HG03066 (cell line): ENCODE results near the gene PCCA.

Source experiments
- ATAC-seq: cut with Tn5 transposase; IDR thresholded peaks from one replicate; pipeline ENCODE4 v1.9.1; 2021; ENCODE audit warnings: low read depth; ENCODE audit not compliant: unreplicated experiment

PCCA gene

DNA sequence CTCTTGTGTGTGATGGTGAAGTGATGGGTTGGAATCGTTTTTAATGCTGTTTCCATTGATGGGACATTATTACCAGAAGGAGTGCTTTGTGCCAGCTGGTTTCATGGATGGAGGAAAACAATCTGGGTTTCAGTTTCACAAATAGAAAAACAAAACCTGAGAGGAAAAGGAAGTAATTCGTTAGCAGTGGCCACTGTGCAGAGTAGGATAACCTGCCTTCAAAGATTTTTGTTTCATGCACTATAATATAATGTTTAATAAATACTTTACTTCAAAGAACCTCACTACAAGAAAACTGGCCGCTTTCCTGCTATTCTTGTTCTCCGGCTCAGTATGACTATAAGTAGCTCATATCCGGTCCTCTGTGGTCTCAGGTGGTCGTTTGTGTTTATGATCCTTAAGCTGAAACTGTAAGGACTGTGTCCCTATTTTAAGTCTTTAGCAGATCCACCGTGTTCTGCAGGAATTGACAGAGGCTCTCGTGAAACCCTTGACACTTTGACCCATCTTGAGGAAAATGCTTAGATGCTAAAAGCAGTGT, 395.0 kb downstream of the PCCA start:
- no peak for ATAC-seq

DNA sequence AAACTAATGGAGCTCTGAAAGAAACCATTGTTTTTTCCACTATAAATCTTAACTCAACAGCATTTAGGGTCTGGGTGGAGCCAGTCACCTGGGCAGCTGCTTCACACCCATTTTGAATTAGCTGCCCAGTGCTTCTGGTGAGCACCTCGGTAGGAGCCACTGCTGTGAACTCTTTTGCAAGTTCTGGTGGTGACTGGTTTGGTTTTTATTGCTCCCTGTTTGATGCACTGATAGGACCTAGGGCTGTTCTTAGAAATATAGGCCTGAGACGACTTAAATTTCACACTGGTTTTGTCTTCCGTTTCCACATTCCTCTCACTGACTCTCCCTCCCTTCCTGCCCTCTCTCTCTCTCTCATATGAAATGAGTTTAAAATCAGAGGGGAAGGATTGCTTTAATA, 395.8 kb downstream of the PCCA start:
- no peak for ATAC-seq

DNA sequence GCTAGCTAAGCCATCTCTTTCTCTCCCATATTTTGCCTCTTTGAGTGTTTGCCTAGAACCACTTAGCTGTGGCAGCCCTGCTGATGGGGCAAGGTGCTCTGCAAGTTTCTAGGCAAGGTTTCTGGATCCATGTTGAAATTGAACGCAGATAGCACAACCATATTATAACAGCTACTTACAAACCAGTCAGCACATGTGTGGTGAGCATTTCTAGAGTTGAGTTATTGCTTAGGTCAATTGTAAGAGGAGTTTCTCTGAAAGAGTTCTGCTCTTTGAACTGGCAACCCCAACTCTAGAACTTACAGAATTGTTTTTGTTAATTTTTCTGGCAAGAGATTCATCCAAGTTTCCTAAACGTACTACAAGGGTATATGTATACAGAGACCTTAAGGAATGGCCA, 396.4 kb downstream of the PCCA start:
- ATAC-seq, result no peak

DNA sequence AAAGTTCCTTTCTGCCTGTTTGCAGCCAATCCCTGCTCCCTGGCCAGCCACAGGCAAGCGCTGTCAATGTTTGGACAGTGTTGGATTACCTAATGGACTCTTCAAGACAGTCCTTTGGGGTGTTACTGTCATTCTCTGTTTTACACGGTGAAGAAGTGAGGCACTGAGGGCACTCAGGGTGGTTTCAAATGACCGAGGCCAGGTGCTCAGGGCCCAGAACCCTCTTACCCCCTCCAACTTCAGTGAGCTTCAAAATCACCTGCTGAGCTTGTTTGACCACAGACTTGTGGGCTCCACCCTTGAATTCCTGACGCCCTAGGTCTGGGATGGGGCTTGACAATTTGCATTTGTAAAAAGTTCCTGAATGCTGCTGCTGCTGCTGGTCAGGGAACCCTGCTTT, 401.8 kb downstream of the PCCA start:
- no peak for ATAC-seq

DNA sequence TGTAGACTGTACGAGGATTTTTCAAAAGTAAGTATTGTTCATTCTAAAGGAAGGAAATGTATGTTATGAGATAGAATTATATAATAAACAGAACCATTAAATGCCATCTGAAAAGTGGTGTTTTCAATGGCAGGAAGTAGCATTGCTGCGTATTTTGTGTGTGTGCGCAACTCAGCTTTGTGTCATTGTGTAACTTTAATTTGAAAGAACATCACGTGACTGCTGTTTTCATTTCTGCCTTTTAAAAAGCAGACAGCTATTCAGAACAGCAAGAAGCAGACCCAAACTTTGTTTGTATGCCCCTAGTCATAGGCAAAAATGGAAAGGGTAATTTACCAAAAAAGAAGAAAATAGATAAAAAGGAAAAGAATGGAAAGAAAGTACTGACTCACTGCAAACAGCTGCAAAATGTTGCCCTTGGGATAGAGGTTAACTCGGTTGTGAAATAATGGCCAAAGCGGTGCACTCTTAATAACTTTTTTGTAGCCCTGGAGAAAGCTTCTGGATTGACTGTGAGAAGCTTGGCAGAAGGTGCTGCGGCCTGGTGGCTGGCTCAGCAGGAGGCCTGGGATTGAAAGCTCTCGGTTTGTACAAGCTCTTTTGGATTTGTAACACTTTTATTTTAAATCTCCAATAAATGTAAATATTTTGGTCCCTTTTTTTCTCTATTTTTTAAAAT, 402.4 kb downstream of the PCCA start:
- ATAC-seq, result no peak

DNA sequence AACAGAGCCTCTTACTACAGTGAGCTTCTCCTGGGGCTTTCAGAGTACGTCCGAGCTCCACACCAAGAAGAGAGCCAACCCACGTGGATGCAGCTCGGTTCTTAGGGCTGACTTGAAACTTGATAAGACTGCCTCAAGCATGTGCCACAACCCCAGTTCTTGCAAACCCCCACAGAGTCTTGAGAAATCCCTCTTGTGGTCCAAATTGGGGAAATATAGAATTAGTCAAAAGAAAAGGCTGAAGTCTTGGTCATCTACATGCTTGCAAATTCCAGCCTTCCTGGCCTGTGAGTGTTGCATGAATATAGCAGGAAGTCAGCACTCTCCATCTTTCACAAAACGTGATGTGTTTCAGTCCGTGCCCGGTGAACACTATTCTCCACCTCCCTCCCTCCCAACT, 404.5 kb downstream of the PCCA start:
- no peak for ATAC-seq

DNA sequence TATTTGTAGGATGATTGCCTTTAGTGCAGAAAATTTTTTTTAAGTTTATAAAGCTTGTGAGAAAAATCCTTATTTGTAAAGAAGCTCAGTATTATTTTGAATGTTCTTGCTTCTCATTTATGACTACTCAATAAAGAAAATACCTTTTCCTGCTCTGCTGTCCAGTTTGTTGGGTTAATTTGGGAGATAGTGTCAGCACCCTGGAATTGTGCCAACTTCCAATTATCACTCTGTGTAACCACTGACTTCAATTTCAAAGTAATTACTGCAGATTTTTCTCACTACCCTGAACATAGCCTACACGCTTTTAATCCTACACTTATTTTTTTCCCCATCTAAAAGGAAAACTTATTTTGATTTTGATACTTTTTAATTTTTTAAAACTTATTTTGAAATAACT, 406.6 kb downstream of the PCCA start:
- no peak for ATAC-seq

DNA sequence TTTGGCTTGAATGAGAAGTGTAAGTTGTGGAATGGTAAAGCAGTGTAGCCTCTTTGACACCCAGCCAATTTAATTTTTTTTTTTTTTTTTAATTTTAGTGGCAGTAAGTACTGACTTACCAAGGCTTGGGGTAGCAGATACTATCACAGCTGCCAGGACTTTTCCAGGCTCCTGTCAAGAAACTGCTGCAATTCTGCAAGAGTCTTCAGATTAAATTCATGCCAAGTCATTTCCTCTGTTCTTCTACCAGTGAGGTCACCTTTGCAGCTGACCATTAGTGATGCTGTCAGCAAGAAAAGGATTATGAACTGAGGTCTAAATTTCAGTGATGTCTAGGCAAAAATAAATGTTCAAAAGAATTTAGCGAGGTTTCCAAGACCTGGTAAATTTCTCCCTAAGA, 408.5 kb downstream of the PCCA start:
- ATAC-seq, result no peak

DNA sequence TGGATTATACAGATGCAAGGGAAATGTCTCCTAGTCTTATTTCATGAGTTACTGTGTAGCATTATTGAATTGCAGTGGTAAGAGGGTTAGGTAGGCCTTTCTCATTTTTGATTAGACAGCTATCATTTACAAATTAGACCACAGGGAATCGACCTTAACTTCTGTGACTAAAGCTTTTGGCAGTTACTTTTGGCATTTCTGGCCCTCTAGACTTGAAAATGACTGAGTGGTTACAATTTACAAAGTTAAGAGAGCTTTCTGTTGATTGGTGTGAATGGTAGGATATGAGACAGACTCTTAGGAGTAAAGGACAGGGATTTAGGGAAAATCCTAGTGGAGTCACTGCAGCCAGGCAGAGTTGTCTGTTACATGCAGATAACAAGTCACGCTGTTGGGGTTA, 413.6 kb downstream of the PCCA start:
- no peak for ATAC-seq

DNA sequence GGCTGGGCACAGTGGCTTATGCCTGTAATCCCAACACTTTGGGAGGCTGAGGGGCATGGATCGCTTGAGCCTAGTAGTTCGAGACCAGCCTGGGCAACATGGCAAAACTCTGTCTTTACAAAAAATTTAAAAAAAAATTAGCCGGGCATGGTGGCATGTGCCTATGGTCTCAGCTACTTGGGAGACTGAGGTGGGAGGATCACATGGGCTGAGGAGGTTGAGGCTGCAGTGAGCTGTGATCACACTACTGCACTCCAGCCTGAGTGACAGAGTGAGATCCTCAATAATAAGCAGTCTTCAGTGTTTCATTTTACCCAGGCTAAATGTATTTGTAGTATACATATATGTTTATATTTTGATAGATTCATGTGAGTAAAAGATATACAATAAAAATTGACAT, 414.7 kb downstream of the PCCA start:
- ATAC-seq, result no peak

DNA sequence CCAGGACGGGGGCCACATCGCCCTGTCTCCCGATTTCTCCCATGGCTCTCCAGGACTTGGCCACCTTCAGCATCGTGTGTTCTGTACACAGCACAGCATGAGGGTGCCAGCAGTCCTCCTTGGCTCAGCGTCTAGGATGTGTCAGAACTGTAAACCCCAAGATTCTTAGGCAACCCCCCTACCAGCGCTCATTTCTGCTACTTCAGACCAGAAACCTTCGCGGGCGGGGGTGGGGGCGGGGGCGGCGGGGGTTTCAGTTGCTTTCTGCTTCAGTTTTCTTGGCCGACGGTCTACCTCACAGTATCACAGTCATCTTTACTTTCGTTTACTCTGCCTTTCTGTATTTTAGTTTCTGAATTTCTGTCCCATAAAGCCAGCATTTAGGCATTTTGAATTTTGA, 417.3 kb downstream of the PCCA start:
- peak; percentile 69 for ATAC-seq

DNA sequence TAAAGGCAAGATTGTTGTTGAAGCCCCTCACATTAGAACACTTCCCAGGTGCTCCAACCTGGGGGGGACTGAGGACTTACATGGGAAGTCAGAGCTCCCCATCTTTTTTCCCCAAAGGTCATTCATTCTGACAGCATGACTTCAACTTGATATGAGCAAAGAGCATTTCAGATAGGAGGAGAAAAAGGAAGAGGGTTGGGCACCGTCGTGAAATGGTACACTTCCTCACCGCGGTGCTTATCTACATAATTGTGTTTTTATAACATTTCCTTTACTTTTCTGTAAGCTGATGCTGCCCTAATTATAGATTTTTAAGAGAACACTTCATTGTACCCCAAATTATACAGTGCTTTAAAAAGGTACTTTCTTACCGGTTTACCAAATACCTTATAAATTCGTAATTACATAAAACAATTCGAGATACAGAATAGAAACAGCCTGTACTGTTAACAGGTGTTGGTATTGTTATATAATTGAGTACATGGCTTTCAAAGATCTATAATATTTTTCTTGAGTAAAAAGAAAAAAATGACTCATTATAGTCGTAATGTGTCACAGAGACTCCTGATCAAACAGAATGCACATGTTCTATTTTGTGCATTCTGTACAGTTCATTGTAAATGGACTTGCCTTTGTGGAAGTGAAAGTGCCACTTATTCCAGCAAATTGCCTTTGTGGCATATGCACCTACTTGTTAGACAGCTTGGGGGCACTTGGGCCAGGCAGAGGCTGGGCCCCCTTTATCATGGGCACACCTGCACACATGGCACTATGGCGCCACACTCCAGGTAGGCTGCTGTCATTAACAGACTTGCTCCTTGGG, 417.9 kb downstream of the PCCA start:
- ATAC-seq, result no peak

DNA sequence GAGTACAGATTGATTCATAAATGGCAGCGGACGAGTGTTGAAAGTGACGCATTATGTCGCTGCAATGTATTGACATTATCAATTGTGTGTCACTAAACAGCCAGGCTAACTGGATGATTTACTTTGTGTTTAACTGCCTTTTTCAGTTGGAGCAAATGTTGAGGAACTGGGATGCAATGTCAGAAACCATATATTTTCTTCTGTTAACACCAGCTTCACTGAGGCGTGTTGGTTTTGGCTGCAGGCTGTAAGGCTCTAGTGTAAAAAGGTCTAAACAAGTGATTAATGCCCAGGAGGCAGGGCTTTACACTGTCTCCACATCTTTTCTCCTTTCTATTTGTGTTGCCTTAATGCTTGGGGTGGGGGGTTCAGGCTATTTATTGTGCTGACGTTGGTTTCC, 419.6 kb downstream of the PCCA start:
- no peak for ATAC-seq

DNA sequence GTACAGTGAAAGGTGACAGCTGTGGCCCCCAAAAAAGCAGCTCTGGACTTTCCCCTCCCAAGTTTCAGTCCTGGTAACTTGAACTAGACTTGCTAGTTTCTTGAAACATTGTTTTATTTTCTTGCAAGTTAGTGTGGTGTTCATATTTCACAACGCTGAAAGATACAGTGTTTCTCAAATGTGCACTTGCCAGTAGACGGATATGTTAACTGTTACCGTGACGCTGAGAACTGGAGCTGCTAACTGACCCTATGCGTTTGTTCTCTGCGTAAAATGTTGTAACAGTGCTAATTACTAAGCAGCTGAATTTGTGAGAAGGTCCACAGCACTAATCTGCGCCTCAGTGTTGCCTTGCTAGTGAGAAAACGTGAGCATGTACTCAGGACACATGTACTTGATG, 420.1 kb downstream of the PCCA start:
- no peak for ATAC-seq

DNA sequence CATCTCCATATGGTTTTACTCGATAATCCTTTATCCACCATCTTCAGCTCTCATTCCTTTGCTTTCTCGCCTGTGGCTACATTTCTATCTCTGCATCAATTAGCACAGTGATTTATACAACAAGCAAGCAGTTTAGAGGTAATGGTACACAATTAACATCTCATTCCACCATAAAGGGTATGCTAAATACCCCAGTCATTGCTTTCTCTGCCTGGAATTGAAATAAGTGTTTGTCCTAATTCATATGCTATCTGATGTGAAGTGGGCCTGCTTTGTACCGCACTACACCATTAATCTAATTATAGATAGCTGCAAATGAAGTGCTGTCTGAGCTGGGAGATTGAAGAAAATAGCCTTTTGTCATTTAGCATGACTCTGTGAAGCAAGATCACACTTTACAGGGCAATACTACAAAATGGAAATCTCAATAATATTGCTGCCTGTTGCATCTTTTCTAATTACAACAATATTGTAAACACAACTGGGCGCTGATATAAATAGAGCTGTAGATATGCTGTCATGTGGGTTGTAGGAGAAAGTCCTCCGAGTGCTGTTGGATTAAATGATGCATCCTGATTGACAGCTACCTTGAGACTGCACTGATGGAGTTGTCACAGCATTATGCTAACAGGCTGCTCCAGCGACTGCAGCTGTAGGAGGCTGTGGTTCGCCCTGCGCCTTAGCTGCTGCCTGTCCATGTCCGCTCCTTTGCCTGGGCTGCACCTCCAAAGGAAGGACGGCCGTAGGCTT, 421.5 kb downstream of the PCCA start:
- ATAC-seq, result no peak

DNA sequence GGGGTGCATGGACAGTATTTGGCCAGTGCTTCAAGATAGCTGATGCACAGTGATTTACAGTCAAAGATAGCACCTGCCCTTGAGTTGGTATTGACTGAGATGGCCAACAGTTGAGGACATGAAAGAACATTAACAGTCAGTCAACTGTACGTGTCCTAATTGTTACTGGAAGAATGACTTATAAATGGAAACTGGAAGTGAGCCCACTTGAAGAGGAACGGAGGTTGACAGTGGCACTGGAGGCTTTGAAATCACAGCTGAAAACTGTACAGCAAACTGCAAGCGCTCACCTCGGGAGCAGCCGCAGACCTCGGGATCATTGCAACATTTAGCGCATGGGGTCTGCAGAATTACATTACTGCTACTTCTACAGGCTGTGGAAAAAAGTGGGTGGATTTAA, 422.6 kb downstream of the PCCA start:
- no peak for ATAC-seq

DNA sequence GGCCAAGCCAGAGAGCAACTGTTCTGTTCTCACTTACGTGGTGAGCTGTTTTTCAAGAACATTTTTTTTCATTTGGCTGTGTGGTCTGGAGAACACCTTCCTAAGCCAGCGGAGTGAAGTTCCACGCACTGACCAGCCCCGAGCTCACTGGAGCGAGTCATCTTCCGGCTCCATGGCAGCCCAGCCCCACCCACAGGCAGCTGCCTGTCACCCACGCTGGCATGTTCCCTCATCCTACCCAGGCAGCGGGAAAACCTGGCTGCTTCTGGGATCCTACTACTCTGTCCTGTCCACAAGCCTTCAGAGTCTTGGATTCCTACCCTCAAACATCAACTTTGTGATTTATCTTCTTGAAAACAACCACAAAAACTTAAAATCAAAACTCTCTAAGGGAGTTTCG, 423.5 kb downstream of the PCCA start:
- no peak for ATAC-seq

DNA sequence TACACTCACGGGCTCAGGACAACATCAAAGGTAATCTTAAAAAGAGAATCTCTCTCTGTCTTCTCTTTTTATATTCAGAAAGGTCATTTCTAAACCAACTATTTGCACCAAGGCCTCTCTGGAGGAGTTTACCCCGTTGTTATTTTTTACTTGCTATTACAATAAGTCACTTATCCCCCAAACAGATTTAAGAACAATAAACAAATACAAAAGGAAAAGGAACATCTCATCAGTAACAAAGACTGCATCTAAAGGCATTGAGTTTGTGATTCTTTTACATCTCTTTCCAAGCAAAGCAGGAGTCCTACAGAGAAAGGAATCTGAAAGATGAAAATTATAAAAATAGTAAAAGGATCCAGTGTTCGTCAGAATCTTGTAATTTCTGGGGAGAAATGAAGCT, 424.3 kb downstream of the PCCA start:
- ATAC-seq, result no peak

DNA sequence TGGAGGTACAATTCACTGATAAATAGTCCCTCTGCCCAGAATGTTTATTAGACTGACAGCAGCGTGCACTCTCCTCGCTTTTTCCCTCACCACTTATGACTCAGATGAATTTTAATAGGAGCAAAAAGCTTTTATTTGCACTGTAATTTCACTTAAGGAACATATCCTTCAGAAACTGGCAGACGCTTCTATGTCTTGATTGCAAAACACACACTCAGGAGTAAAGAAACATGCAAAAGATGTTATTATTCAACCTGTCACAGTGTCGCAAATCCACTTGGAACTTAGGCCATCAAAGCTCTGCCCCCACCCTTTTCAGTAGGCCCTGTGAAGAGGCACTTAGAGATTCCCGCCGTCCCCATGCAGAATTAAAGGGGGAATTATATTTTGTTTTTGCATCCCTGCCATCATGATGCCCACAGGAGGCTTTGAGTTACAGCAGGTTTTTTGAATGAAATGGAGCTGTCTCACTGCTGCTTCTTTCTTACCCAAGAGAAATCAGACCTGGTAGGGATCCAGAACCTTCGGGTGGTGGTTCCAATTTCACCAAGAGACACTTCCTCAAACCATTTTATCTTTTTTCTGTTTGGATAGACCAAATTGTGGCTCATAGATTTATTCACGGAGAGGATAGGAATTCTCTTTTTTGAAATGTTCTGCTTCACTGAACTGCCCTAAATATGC, 425.2 kb downstream of the PCCA start:
- no peak for ATAC-seq

DNA sequence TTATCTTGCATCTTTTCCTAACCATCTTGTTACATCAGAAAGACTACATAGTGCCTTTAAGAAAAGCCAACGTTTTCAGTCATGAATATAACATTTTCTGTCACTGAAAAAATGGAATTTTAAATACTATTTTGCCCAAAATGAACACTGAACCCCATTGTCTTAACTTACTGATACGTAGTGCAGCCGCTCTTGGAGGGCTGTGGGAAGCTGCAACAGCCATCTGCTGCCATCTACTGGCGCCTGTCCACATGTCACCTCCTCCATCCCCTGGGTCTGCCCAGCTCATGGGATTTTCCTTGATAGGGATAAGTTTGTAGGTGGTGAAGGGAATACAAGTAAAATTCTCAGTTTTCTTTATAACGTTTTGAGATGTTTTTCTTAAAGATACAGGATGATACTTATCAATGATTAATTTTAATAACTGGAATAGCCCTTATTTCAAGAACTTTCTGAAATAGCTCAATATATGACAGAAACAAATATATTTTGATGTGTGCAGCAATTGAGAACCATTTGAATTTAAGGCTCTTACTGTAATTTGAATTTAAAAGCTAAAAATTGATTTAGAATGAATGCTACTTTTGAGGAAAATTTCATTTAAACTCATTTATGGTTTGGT, 426.0 kb downstream of the PCCA start:
- peak; percentile 89 for ATAC-seq
